H9 (cell line): ENCODE data around the gene TRIM52. TPM values are rescaled to one million over a fixed set of nuclear protein-coding genes. Genes with fewer than 3 reads are reported as not detected.

Source experiments
- DNase-seq: peaks from one replicate; pipeline ENCODE4 v3.0.0-alpha.2; 2017
- H2AFZ ChIP-seq: one replicate; pipeline ENCODE4 v1.6.1; 2013; ENCODE audit warnings: mild to moderate bottlenecking, low read length, control low read depth, moderate library complexity
- H2AK5ac ChIP-seq: 2 replicates; pipeline ENCODE4 v1.6.1; 2013; ENCODE audit warnings: low read length, control low read depth, mixed read lengths; ENCODE audit not compliant: insufficient read length
- H2BK120ac ChIP-seq: one replicate; pipeline ENCODE4 v1.6.1; 2013; ENCODE audit warnings: low read depth, mild to moderate bottlenecking, low read length, control low read depth, inconsistent platforms; ENCODE audit not compliant: poor library complexity, severe bottlenecking
- H2BK12ac ChIP-seq: 2 replicates; pipeline ENCODE4 v1.6.1; 2013; ENCODE audit warnings: low read length, control low read depth, mixed read lengths, low read depth; ENCODE audit not compliant: insufficient read length
- H2BK15ac ChIP-seq: 2 replicates; pipeline ENCODE4 v1.6.1; 2013; ENCODE audit warnings: low read depth, low read length, control low read depth
- H2BK20ac ChIP-seq: one replicate; pipeline ENCODE4 v1.6.1; 2013; ENCODE audit warnings: low read depth, mild to moderate bottlenecking, low read length, control low read depth, inconsistent platforms; ENCODE audit not compliant: poor library complexity, severe bottlenecking
- H2BK5ac ChIP-seq: 2 replicates; pipeline ENCODE4 v1.6.1; 2013; ENCODE audit warnings: low read length, control low read depth, mixed read lengths; ENCODE audit not compliant: insufficient read length
- H3K14ac ChIP-seq: 2 replicates; pipeline ENCODE4 v1.6.1; 2013; ENCODE audit warnings: low read length, control low read depth; ENCODE audit not compliant: insufficient read depth
- H3K18ac ChIP-seq: 2 replicates; pipeline ENCODE4 v1.6.1; 2013; ENCODE audit warnings: low read depth, mild to moderate bottlenecking, mixed read lengths, low read length, control low read depth; ENCODE audit not compliant: insufficient read length
- H3K23ac ChIP-seq: 2 replicates; pipeline ENCODE4 v1.6.1; 2013; ENCODE audit warnings: low read length, control low read depth, mixed read lengths, low read depth; ENCODE audit not compliant: insufficient read length
- H3K23me2 ChIP-seq: 2 replicates; pipeline ENCODE4 v1.6.1; 2013; ENCODE audit warnings: low read depth, mild to moderate bottlenecking, mixed read lengths, low read length, control low read depth; ENCODE audit not compliant: insufficient read length, poor library complexity, severe bottlenecking
- H3K27ac ChIP-seq: 2 replicates; pipeline ENCODE4 v1.5.1; 2013; ENCODE audit warnings: low read length, control low read depth, mixed read lengths, low read depth; ENCODE audit not compliant: insufficient read length
- H3K27me3 ChIP-seq: 2 replicates; pipeline ENCODE4 v1.6.1; 2013; ENCODE audit warnings: low read length, control low read depth, inconsistent platforms; ENCODE audit not compliant: insufficient read depth
- H3K4ac ChIP-seq: 2 replicates; pipeline ENCODE4 v1.6.1; 2013; ENCODE audit warnings: low read depth, mild to moderate bottlenecking, control low read depth, inconsistent platforms, low read length, moderate library complexity
- H3K4me1 ChIP-seq: 2 replicates; pipeline ENCODE4 v1.6.1; 2013; ENCODE audit warnings: low read length, control low read depth, inconsistent platforms; ENCODE audit not compliant: insufficient read depth
- H3K4me2 ChIP-seq: 2 replicates; pipeline ENCODE4 v1.6.1; 2013; ENCODE audit warnings: low read length, control low read depth, mixed read lengths; ENCODE audit not compliant: insufficient read length, insufficient read depth
- H3K56ac ChIP-seq: 2 replicates; pipeline ENCODE4 v1.6.1; 2013; ENCODE audit warnings: low read depth, mild to moderate bottlenecking, mixed read lengths, low read length, control low read depth; ENCODE audit not compliant: insufficient read length
- H3K79me1 ChIP-seq: 2 replicates; pipeline ENCODE4 v1.6.1; 2013; ENCODE audit warnings: low read depth, mild to moderate bottlenecking, moderate library complexity, low read length, control low read depth, inconsistent platforms; ENCODE audit not compliant: insufficient read depth, poor library complexity, severe bottlenecking
- H3K79me2 ChIP-seq: 2 replicates; pipeline ENCODE4 v1.6.1; 2013; ENCODE audit warnings: low read length, control low read depth, inconsistent platforms; ENCODE audit not compliant: insufficient read depth
- H3K9ac ChIP-seq: 2 replicates; pipeline ENCODE4 v1.6.1; 2013; ENCODE audit warnings: low read length, control low read depth, mixed read lengths; ENCODE audit not compliant: insufficient read length; ENCODE audit errors: extremely low read depth
- H3K9me3 ChIP-seq: one replicate; pipeline ENCODE4 v1.6.1; 2013; ENCODE audit warnings: low read depth, low read length, inconsistent platforms; ENCODE audit not compliant: control insufficient read depth
- H3T11ph ChIP-seq: one replicate; pipeline ENCODE4 v1.6.1; 2013; ENCODE audit warnings: mild to moderate bottlenecking, low read length, control low read depth, inconsistent platforms
- H4K20me1 ChIP-seq: one replicate; pipeline ENCODE4 v1.6.1; 2013; ENCODE audit not compliant: control insufficient read depth, insufficient read length, insufficient read depth
- H4K5ac ChIP-seq: 2 replicates; pipeline ENCODE4 v1.6.1; 2013; ENCODE audit warnings: low read depth, mild to moderate bottlenecking, mixed read lengths, low read length, control low read depth; ENCODE audit not compliant: insufficient read length
- H4K8ac ChIP-seq: replicated peaks from 2 replicates; pipeline ENCODE4 v1.6.1; 2013; ENCODE audit warnings: low read length, control low read depth, mixed read lengths, low read depth; ENCODE audit not compliant: insufficient read length
- H4K91ac ChIP-seq: 2 replicates; pipeline ENCODE4 v1.6.1; 2013; ENCODE audit warnings: low read depth, mild to moderate bottlenecking, moderate library complexity, mixed read lengths, low read length, control low read depth; ENCODE audit not compliant: insufficient read length
- H3K27ac Mint-ChIP-seq, 3 experiments: 2 replicates in 2 of 3; 3 replicates in 1 of 3; pipeline ENCODE4 v1.8.0; 2020 to 2021; ENCODE audit warnings: mixed read lengths in 3 of 3, mild to moderate bottlenecking in 1 of 3, moderate library complexity in 1 of 3
- H3K27me3 Mint-ChIP-seq: 2 replicates; pipeline ENCODE4 v1.8.0; 2021; ENCODE audit warnings: low read depth, mild to moderate bottlenecking, moderate library complexity, mixed read lengths
- H3K36me3 Mint-ChIP-seq, 3 experiments: 2 replicates in 2 of 3; 3 replicates in 1 of 3; pipeline ENCODE4 v1.8.0; 2020 to 2021; ENCODE audit warnings: low read depth in 3 of 3, mixed read lengths in 3 of 3; ENCODE audit not compliant: insufficient read depth in 1 of 3
- H3K4me1 Mint-ChIP-seq, 2 experiments: 2 replicates each; pipeline ENCODE4 v1.8.0; 2020; ENCODE audit warnings: mixed read lengths in 2 of 2
- H3K4me3 Mint-ChIP-seq, 2 experiments: 2 replicates in 1 of 2; 3 replicates in 1 of 2; pipeline ENCODE4 v1.8.0; 2020 to 2021; ENCODE audit warnings: mild to moderate bottlenecking in 2 of 2, mixed read lengths in 2 of 2, moderate library complexity in 1 of 2
- H3K9me3 Mint-ChIP-seq, 2 experiments: 2 replicates in 1 of 2; 3 replicates in 1 of 2; pipeline ENCODE4 v1.8.0; 2020; ENCODE audit warnings: mild to moderate bottlenecking in 2 of 2, mixed read lengths in 2 of 2, moderate library complexity in 1 of 2
- WGBS: extraction: QIAGEN DNeasy Blood & Tissue Kit; methylation state at CpG from one replicate; pipeline ENCODE4 v1.1.7; 2013; ENCODE audit warnings: missing lambda C conversion rate, low lambda C conversion rate, mixed read lengths; ENCODE audit not compliant: insufficient read length; ENCODE audit errors: extremely low coverage; 5-methylcytosine and 5-hydroxymethylcytosine counted together
- total RNA-seq: library from RNA; stranded (reverse); gene quantifications from 2 replicates; pipeline ENCODE4 v1.2.1, GENCODE V29; 2021
- TF ChIP-seq, protein P1 (sequence below): fragments of 200-600 bp; sonication (generic); conservative IDR thresholded peaks from 3 replicates; pipeline ENCODE4 v1.8.0; 2021; ENCODE audit warnings: antibody characterized with exemption, mild to moderate bottlenecking

The TRIM52 gene
- total RNA-seq, 1 experiment from 2014 or later, result 5.1 TPM

DNA sequence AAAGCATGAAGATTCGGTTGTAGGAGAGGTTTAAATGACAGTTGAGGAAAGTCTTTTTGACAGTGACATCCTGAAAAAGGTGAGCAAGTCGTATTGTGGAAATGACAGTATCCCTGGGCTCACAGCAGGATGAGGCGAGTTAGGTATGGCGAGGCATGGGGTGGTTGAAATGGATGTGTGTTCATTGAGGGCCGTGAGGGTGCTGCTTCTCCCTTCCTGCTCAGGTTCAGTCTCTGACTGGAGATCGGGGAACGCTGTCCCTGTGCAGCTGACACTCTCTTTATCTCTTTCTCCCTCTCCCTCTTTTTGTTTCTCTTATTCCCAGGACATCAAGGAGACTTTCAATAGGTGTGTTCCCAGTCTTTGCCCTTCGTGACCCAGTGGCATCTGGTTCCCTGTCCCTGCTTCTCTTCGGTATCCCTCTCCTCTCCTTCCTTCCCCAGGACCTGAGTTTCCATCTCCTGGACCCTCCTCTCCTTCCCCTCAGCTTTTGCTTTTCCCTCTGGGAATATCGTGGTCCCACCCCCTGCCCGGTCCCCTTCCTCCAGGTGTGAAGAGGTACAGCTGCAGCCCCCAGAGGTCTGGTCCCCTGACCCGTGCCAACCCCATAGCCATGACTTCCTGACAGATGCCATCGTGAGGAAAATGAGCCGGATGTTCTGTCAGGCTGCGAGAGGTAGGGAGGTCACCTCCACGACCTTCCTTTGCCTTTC, 27.7 kb downstream of the TRIM52 start:
- H4K8ac ChIP-seq, result no peak overlapping the region
- no peaks in the 10 kb centered on the region for H4K20me1 ChIP-seq
- no peaks in the 10 kb centered on the region for H3K4me1 ChIP-seq
- no peak overlapping the region for H3K56ac ChIP-seq
- H4K5ac ChIP-seq, result no peak overlapping the region
- no peak overlapping the region for H3T11ph ChIP-seq
- H3K9me3 ChIP-seq, result no peaks in the 10 kb centered on the region
- Mint-ChIP-seq H3K4me1 (peaks cover 0 to 10% of the 10 kb centered on the region in 2 experiments; a peak in 1 of 4 replicates), H3K27me3 (no peaks in the 10 kb centered on the region; the same call in 1 of the 2 replicates), H3K36me3 (peaks cover 34 to 80% (median 55%) of the 10 kb centered on the region in 3 experiments), H3K27ac (peak overlapping the region; percentile 24 to 66 (median 66); a peak in 5 of 7 replicates), H3K9me3 (no peaks in the 10 kb centered on the region), H3K4me3 (peak overlapping the region in 1 of 2 experiments; percentile 31; a peak in 1 of 5 replicates)
- H2BK15ac ChIP-seq, result no peak overlapping the region
- no peak for DNase-seq
- no peak overlapping the region for H3K4me2 ChIP-seq
- H3K4ac ChIP-seq, result no peak overlapping the region
- H3K27ac ChIP-seq, result no peak overlapping the region
- no peak overlapping the region for H2BK12ac ChIP-seq
- no peak overlapping the region for H2BK20ac ChIP-seq
- H3K23me2 ChIP-seq, result no peaks in the 10 kb centered on the region
- no peak overlapping the region for H3K14ac ChIP-seq
- H3K27me3 ChIP-seq, result no peaks in the 10 kb centered on the region
- TF ChIP-seq, protein P1, sequence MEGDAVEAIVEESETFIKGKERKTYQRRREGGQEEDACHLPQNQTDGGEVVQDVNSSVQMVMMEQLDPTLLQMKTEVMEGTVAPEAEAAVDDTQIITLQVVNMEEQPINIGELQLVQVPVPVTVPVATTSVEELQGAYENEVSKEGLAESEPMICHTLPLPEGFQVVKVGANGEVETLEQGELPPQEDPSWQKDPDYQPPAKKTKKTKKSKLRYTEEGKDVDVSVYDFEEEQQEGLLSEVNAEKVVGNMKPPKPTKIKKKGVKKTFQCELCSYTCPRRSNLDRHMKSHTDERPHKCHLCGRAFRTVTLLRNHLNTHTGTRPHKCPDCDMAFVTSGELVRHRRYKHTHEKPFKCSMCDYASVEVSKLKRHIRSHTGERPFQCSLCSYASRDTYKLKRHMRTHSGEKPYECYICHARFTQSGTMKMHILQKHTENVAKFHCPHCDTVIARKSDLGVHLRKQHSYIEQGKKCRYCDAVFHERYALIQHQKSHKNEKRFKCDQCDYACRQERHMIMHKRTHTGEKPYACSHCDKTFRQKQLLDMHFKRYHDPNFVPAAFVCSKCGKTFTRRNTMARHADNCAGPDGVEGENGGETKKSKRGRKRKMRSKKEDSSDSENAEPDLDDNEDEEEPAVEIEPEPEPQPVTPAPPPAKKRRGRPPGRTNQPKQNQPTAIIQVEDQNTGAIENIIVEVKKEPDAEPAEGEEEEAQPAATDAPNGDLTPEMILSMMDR, result no peak
- no peak overlapping the region for H2AK5ac ChIP-seq
- no peak overlapping the region for H3K9ac ChIP-seq
- H2BK120ac ChIP-seq, result no peak overlapping the region
- no peak overlapping the region for H3K23ac ChIP-seq
- no peak overlapping the region for H3K18ac ChIP-seq
- no CpG with 5 or more reads among the region's 16 CpGs for WGBS
- H2AFZ ChIP-seq, result no peak overlapping the region
- H3K79me2 ChIP-seq, result no peaks in the 10 kb centered on the region
- no peak overlapping the region for H4K91ac ChIP-seq
- no peak overlapping the region for H2BK5ac ChIP-seq
- H3K79me1 ChIP-seq, result no peaks in the 10 kb centered on the region
